Neuronal stem cell (in vitro differentiated cells): ENCODE data around the gene MAST4.

ENCODE experiments used
- DNase-seq: peaks from one replicate; pipeline ENCODE4 v3.0.0-alpha.2; 2013; ENCODE audit warnings: low spot score
- H2AFZ ChIP-seq: one replicate; pipeline ENCODE4 v1.6.1; 2013; ENCODE audit warnings: mild to moderate bottlenecking, low read length, inconsistent platforms
- H2AK5ac ChIP-seq: 2 replicates; pipeline ENCODE4 v1.6.1; 2013; ENCODE audit warnings: low read depth, mild to moderate bottlenecking, inconsistent platforms, low read length, moderate library complexity, mixed read lengths
- H2BK120ac ChIP-seq: 2 replicates; pipeline ENCODE4 v1.6.1; 2013; ENCODE audit warnings: low read depth, mild to moderate bottlenecking, inconsistent platforms, low read length, moderate library complexity, mixed read lengths
- H2BK12ac ChIP-seq: one replicate; pipeline ENCODE4 v1.6.1; 2013; ENCODE audit warnings: low read length, inconsistent platforms
- H2BK15ac ChIP-seq: 2 replicates; pipeline ENCODE4 v1.6.1; 2013; ENCODE audit warnings: mild to moderate bottlenecking, low read length, inconsistent platforms, mixed read lengths
- H2BK5ac ChIP-seq: one replicate; pipeline ENCODE4 v1.6.1; 2013; ENCODE audit warnings: inconsistent platforms, mild to moderate bottlenecking, low read length, moderate library complexity
- H3K14ac ChIP-seq: one replicate; pipeline ENCODE4 v1.6.1; 2013; ENCODE audit warnings: low read length, inconsistent platforms
- H3K18ac ChIP-seq: 2 replicates; pipeline ENCODE4 v1.6.1; 2013; ENCODE audit warnings: low read length, inconsistent platforms
- H3K23ac ChIP-seq: 2 replicates; pipeline ENCODE4 v1.6.1; 2013; ENCODE audit warnings: low read depth, mild to moderate bottlenecking, mixed read lengths, low read length, inconsistent platforms; ENCODE audit not compliant: poor library complexity
- H3K27ac ChIP-seq: replicated peaks from 3 replicates; pipeline ENCODE4 v1.5.1; 2013; ENCODE audit warnings: low read length, inconsistent platforms
- H3K27me3 ChIP-seq, 3 experiments: 2 replicates each; pipeline ENCODE4 v1.6.1; 2013; ENCODE audit warnings: low read length in 3 of 3, mild to moderate bottlenecking in 2 of 3, inconsistent platforms in 1 of 3, low read depth in 1 of 3, mixed read lengths in 1 of 3, moderate library complexity in 1 of 3; ENCODE audit not compliant: control insufficient read depth in 3 of 3, insufficient read depth in 3 of 3
- H3K36me3 ChIP-seq, 2 donors: replicated peaks in 1 of 2; 2 replicates each; pipeline ENCODE4 v1.6.1; 2013; ENCODE audit warnings: low read length in 2 of 2; ENCODE audit not compliant: control insufficient read depth in 2 of 2, insufficient read depth in 2 of 2
- H3K4ac ChIP-seq: 2 replicates; pipeline ENCODE4 v1.6.1; 2013; ENCODE audit warnings: inconsistent platforms, mild to moderate bottlenecking, low read length, moderate library complexity
- H3K4me1 ChIP-seq, 2 donors: 1 replicate in 1 of 2; 2 replicates in 1 of 2; pipeline ENCODE4 v1.6.1; 2013; ENCODE audit warnings: low read length in 2 of 2, low read depth in 1 of 2; ENCODE audit not compliant: control insufficient read depth in 2 of 2, insufficient read depth in 1 of 2
- H3K4me2 ChIP-seq: one replicate; pipeline ENCODE4 v1.6.1; 2013; ENCODE audit warnings: mild to moderate bottlenecking, low read length, inconsistent platforms; ENCODE audit not compliant: insufficient read depth, poor library complexity, severe bottlenecking
- H3K4me3 ChIP-seq, 2 donors: 2 replicates each; pipeline ENCODE4 v1.5.1; 2013; ENCODE audit warnings: low read length in 2 of 2, mild to moderate bottlenecking in 2 of 2, inconsistent platforms in 1 of 2, moderate library complexity in 1 of 2
- H3K79me1 ChIP-seq: one replicate; pipeline ENCODE4 v1.6.1; 2013; ENCODE audit warnings: low read depth, mild to moderate bottlenecking, inconsistent platforms, low read length, moderate library complexity
- H3K9ac ChIP-seq: one replicate; pipeline ENCODE4 v1.6.1; 2013; ENCODE audit warnings: mild to moderate bottlenecking, low read depth, low read length, inconsistent platforms; ENCODE audit not compliant: poor library complexity
- H3K9me3 ChIP-seq, 2 donors: replicated peaks in 1 of 2; 2 replicates each; pipeline versions ENCODE3 to v1.6.1; 2013; ENCODE audit warnings: low read length in 2 of 2, mild to moderate bottlenecking in 2 of 2, inconsistent platforms in 1 of 2, low read depth in 1 of 2, mixed read lengths in 1 of 2, moderate library complexity in 1 of 2; ENCODE audit not compliant: control insufficient read depth in 2 of 2, insufficient read depth in 1 of 2
- H4K8ac ChIP-seq: one replicate; pipeline ENCODE4 v1.6.1; 2013; ENCODE audit warnings: low read depth, mild to moderate bottlenecking, inconsistent platforms, low read length, moderate library complexity
- H4K91ac ChIP-seq: one replicate; pipeline ENCODE4 v1.6.1; 2013; ENCODE audit warnings: low read length, low read depth, mild to moderate bottlenecking, inconsistent platforms; ENCODE audit not compliant: poor library complexity
- WGBS, 2 donors: extraction: QIAGEN DNeasy Blood & Tissue Kit; methylation state at CpG; one replicate each; pipeline ENCODE4 v1.1.7; 2013; ENCODE audit warnings: missing lambda C conversion rate in 2 of 2, mixed read lengths in 1 of 2; ENCODE audit not compliant: insufficient read length in 2 of 2, insufficient replicate concordance in 1 of 2; ENCODE audit errors: extremely low coverage in 2 of 2; 5-methylcytosine and 5-hydroxymethylcytosine counted together

Gene MAST4

GRCh38 chr5:66738136-66738535 lies 141.9 kb downstream of the MAST4 start:
- Histone ChIP-seq H3K4me1 (peaks cover 4 to 8% of the 10 kb centered on the region in 2 donors), H3K23ac (no peak overlapping the region), H2BK5ac (peak overlapping the region; percentile 21), H3K4ac (no peak overlapping the region), H4K8ac (no peak overlapping the region), H2BK15ac (no peak overlapping the region), H2AFZ (no peak overlapping the region), H3K4me3 (no peak overlapping the region), H3K9me3 (no peaks in the 10 kb centered on the region), H2AK5ac (no peak overlapping the region), H3K79me1 (no peaks in the 10 kb centered on the region), H3K27ac (no peak overlapping the region), H3K14ac (no peak overlapping the region), H3K9ac (no peak overlapping the region), H3K27me3 (no peaks in the 10 kb centered on the region), H3K36me3 (no peaks in the 10 kb centered on the region), H3K4me2 (no peak overlapping the region), H2BK12ac (no peak overlapping the region), H3K18ac (no peak overlapping the region), H4K91ac (no peak overlapping the region), H2BK120ac (no peak overlapping the region)
- no peak for DNase-seq
- WGBS, 2 donors, result no CpG with 5 or more reads among the region's 1 CpG

GRCh38 chr5:66739021-66739420 lies 142.8 kb downstream of the MAST4 start:
- H2AK5ac ChIP-seq, result no peak overlapping the region
- no peak overlapping the region for H2BK120ac ChIP-seq
- H4K8ac ChIP-seq, result no peak overlapping the region
- DNase-seq, result no peak
- no peak overlapping the region for H3K4me2 ChIP-seq
- no peaks in the 10 kb centered on the region for H3K36me3 ChIP-seq
- H3K23ac ChIP-seq, result no peak overlapping the region
- no peak overlapping the region for H3K4me3 ChIP-seq
- H3K4me1 ChIP-seq, result peaks cover 4 to 8% of the 10 kb centered on the region in 2 donors
- no peak overlapping the region for H3K18ac ChIP-seq
- H2BK5ac ChIP-seq, result no peak overlapping the region
- H3K9me3 ChIP-seq, result no peaks in the 10 kb centered on the region
- H2AFZ ChIP-seq, result peak overlapping the region; percentile 5
- no peak overlapping the region for H3K27ac ChIP-seq
- no peak overlapping the region for H2BK12ac ChIP-seq
- no peak overlapping the region for H4K91ac ChIP-seq
- no peak overlapping the region for H2BK15ac ChIP-seq
- H3K79me1 ChIP-seq, result no peaks in the 10 kb centered on the region
- no peak overlapping the region for H3K14ac ChIP-seq
- H3K27me3 ChIP-seq, result no peaks in the 10 kb centered on the region
- no peak overlapping the region for H3K4ac ChIP-seq
- WGBS, 2 donors, result no CpG with 5 or more reads among the region's 3 CpGs
- H3K9ac ChIP-seq, result no peak overlapping the region

- Histone ChIP-seq H2AFZ (peak overlapping the region; percentile 5), H3K36me3 (no peaks in the 10 kb centered on the region), H3K9me3 (peaks cover 0 to 3% of the 10 kb centered on the region in 2 donors), H3K9ac (no peak overlapping the region), H3K4me1 (peaks cover 4 to 8% of the 10 kb centered on the region in 2 donors), H2BK120ac (no peak overlapping the region), H2BK12ac (no peak overlapping the region), H3K27me3 (no peaks in the 10 kb centered on the region), H3K23ac (no peak overlapping the region), H4K8ac (no peak overlapping the region), H3K4ac (no peak overlapping the region), H3K18ac (no peak overlapping the region), H2BK15ac (no peak overlapping the region), H3K4me3 (no peak overlapping the region), H3K14ac (no peak overlapping the region), H4K91ac (no peak overlapping the region), H3K79me1 (no peaks in the 10 kb centered on the region), H2BK5ac (no peak overlapping the region), H2AK5ac (no peak overlapping the region), H3K27ac (no peak overlapping the region), H3K4me2 (no peak overlapping the region)
- WGBS, 2 donors, result no CpG with 5 or more reads among the region's 3 CpGs
- DNase-seq, result no peak
Measured at GRCh38 chr5:66739951-66740350, 143.8 kb downstream of the MAST4 start.

GRCh38 chr5:66741394-66741793 lies 145.2 kb downstream of the MAST4 start:
- Histone ChIP-seq H4K8ac (no peak overlapping the region), H3K23ac (no peak overlapping the region), H3K4me3 (no peak overlapping the region), H2BK120ac (no peak overlapping the region), H2AK5ac (no peak overlapping the region), H3K4me1 (peaks cover 4 to 8% of the 10 kb centered on the region in 2 donors), H3K14ac (no peak overlapping the region), H3K9ac (no peak overlapping the region), H4K91ac (no peak overlapping the region), H2BK15ac (no peak overlapping the region), H2BK5ac (no peak overlapping the region), H3K9me3 (peaks cover 0 to 3% of the 10 kb centered on the region in 2 donors), H3K4ac (no peak overlapping the region), H3K18ac (no peak overlapping the region), H3K27me3 (no peaks in the 10 kb centered on the region), H2AFZ (no peak overlapping the region), H2BK12ac (no peak overlapping the region), H3K27ac (no peak overlapping the region), H3K79me1 (no peaks in the 10 kb centered on the region), H3K36me3 (no peaks in the 10 kb centered on the region), H3K4me2 (no peak overlapping the region)
- no peak for DNase-seq
- WGBS, 2 donors, result no CpG with 5 or more reads among the region's 2 CpGs
